GM12873 (cell line): Measurements from ENCODE around the gene CFAP119.

ENCODE experiments used
- CTCF ChIP-seq: IDR thresholded peaks from 2 replicates; pipeline ENCODE4 v1.5.1; 2012; ENCODE audit warnings: low read depth, mild to moderate bottlenecking, moderate library complexity, low read length, control low read depth; ENCODE audit not compliant: insufficient read depth; ENCODE audit errors: missing control alignments

CFAP119 gene

GRCh38 chr16:30720694-30721093, 41.2 kb downstream of the CFAP119 start:
- TF ChIP-seq CTCF = no peak

- TF ChIP-seq CTCF = no peak
These were observed 41.8 kb downstream of the CFAP119 start for GRCh38 chr16:30720086-30720485.

- no peak for TF ChIP-seq CTCF
These were observed 46.0 kb downstream of the CFAP119 start for GRCh38 chr16:30715750-30716445.

- TF ChIP-seq CTCF = no peak
These were observed 50.1 kb downstream of the CFAP119 start for GRCh38 chr16:30711712-30712111.

- no peak for TF ChIP-seq CTCF
These were observed 50.9 kb downstream of the CFAP119 start for GRCh38 chr16:30710971-30711370.
